Activated T-cell treated with anti-CD3 and anti-CD28 coated beads, Interleukin-2, amount 50 U/mL, for 4 hours (primary cell): ENCODE data around the gene CAPNS1. TPM values are rescaled to one million over a fixed set of nuclear protein-coding genes. Genes with fewer than 3 reads are reported as not detected.

Experiments
- ATAC-seq, 2 donors: fragments of 200-7000 bp; cut with Tn5 transposase; one replicate each; pipeline ENCODE4 v1.10.0; 2021
- DNase-seq: peaks from one replicate; pipeline ENCODE4 v3.0.0-alpha.2; 2020
- H3K27me3 Mint-ChIP-seq: one replicate; pipeline ENCODE4 v1.8.0; 2021; ENCODE audit warnings: low read depth, mixed read lengths
- H3K36me3 Mint-ChIP-seq: one replicate; pipeline ENCODE4 v1.8.0; 2022; ENCODE audit warnings: mixed read lengths; ENCODE audit not compliant: insufficient read depth
- H3K4me1 Mint-ChIP-seq: one replicate; pipeline ENCODE4 v1.8.0; 2021; ENCODE audit warnings: low read depth, mixed read lengths
- H3K4me3 Mint-ChIP-seq: one replicate; pipeline ENCODE4 v1.8.0; 2021; ENCODE audit warnings: mild to moderate bottlenecking, moderate library complexity, mixed read lengths
- H3K9me3 Mint-ChIP-seq: one replicate; pipeline ENCODE4 v1.8.0; 2021; ENCODE audit warnings: mixed read lengths
- total RNA-seq, 3 donors: library from RNA; stranded (reverse); gene quantifications; one replicate each; pipeline ENCODE4 v1.2.1, GENCODE V29; 2021

The CAPNS1 gene
- total RNA-seq, 3 donors from 2014 or later: 287 to 318 (median 313) TPM

GRCh38 chr19:36108684-36109083, 31.2 kb upstream of the CAPNS1 start:
- ATAC-seq (no peak), DNase-seq (no peak)
- Mint-ChIP-seq H3K36me3 (peaks cover 9% of the 10 kb centered on the region), H3K4me3 (no peak overlapping the region), H3K4me1 (peaks cover 8% of the 10 kb centered on the region), H3K27me3 (no peaks in the 10 kb centered on the region), H3K9me3 (no peaks in the 10 kb centered on the region)

GRCh38 chr19:36110487-36111199, 29.2 kb upstream of the CAPNS1 start, which contains the start of gene OVOL3:
Gene OVOL3, plus strand, starts transcription at chr19:36111143. Its CDS starts 60 bp downstream, at chr19:36111203.
- H3K36me3 Mint-ChIP-seq: peaks cover 9% of the 10 kb centered on the region
- no peaks in the 10 kb centered on the region for H3K27me3 Mint-ChIP-seq
- H3K9me3 Mint-ChIP-seq: no peaks in the 10 kb centered on the region
- DNase-seq (no peak), ATAC-seq (no peak)
- peak within 1 kb of the TSS; percentile 62 for H3K4me3 Mint-ChIP-seq
- H3K4me1 Mint-ChIP-seq: peaks cover 10% of the 10 kb centered on the region

- Mint-ChIP-seq H3K27me3 (no peaks in the 10 kb centered on the region), H3K4me3 (no peak overlapping the region), H3K4me1 (peaks cover 12% of the 10 kb centered on the region), H3K36me3 (peaks cover 9% of the 10 kb centered on the region), H3K9me3 (no peaks in the 10 kb centered on the region)
- DNase-seq (no peak), ATAC-seq (no peak)
These were observed 28.7 kb upstream of the CAPNS1 start for GRCh38 chr19:36111200-36111539.

- Mint-ChIP-seq H3K4me1 (peaks cover 21% of the 10 kb centered on the region), H3K27me3 (no peaks in the 10 kb centered on the region), H3K36me3 (peaks cover 11% of the 10 kb centered on the region), H3K9me3 (no peaks in the 10 kb centered on the region), H3K4me3 (peak overlapping the region; percentile 98)
- ATAC-seq (no peak), DNase-seq (no peak)
These were observed 27.2 kb upstream of the CAPNS1 start for GRCh38 chr19:36112678-36113077.

GRCh38 chr19:36113425-36113824, 26.4 kb upstream of the CAPNS1 start:
- H3K4me3 Mint-ChIP-seq: peak overlapping the region; percentile 98
- peaks cover 25% of the 10 kb centered on the region for H3K4me1 Mint-ChIP-seq
- no peaks in the 10 kb centered on the region for H3K9me3 Mint-ChIP-seq
- DNase-seq (no peak), ATAC-seq (no peak)
- no peaks in the 10 kb centered on the region for H3K27me3 Mint-ChIP-seq
- peaks cover 16% of the 10 kb centered on the region for H3K36me3 Mint-ChIP-seq

- peaks cover 25% of the 10 kb centered on the region for H3K4me1 Mint-ChIP-seq
- peak overlapping the region; percentile 98 for H3K4me3 Mint-ChIP-seq
- DNase-seq: no peak
- no peaks in the 10 kb centered on the region for H3K27me3 Mint-ChIP-seq
- H3K9me3 Mint-ChIP-seq: no peaks in the 10 kb centered on the region
- no peak for ATAC-seq
- H3K36me3 Mint-ChIP-seq: peaks cover 16% of the 10 kb centered on the region
These were observed 25.8 kb upstream of the CAPNS1 start for GRCh38 chr19:36113894-36114720.

GRCh38 chr19:36114721-36115452, 25.0 kb upstream of the CAPNS1 start, which contains the start of gene POLR2I:
Gene POLR2I, minus strand, starts transcription at chr19:36114875. Its CDS starts 19 bp downstream, at chr19:36114856.
- no peaks in the 10 kb centered on the region for H3K9me3 Mint-ChIP-seq
- peak; percentile 89 to 90 for ATAC-seq
- DNase-seq: peak; percentile 98
- peak within 1 kb of the TSS; percentile 98 for H3K4me3 Mint-ChIP-seq
- no peaks in the 10 kb centered on the region for H3K27me3 Mint-ChIP-seq
- H3K36me3 Mint-ChIP-seq: peaks cover 19% of the 10 kb centered on the region
- peaks cover 26% of the 10 kb centered on the region for H3K4me1 Mint-ChIP-seq

GRCh38 chr19:36115453-36116343, 24.2 kb upstream of the CAPNS1 start, which contains the start of gene TBCB:
Gene TBCB, plus strand, starts transcription at chr19:36115468. Its CDS starts 93 bp downstream, at chr19:36115561.
- ATAC-seq (peak; percentile 58 to 60), DNase-seq (peak; percentile 91)
- H3K4me3 Mint-ChIP-seq: peak within 1 kb of the TSS; percentile 98
- no peaks in the 10 kb centered on the region for H3K27me3 Mint-ChIP-seq
- H3K4me1 Mint-ChIP-seq: peaks cover 28% of the 10 kb centered on the region
- no peaks in the 10 kb centered on the region for H3K9me3 Mint-ChIP-seq
- peaks cover 23% of the 10 kb centered on the region for H3K36me3 Mint-ChIP-seq

GRCh38 chr19:36116344-36116637, 23.6 kb upstream of the CAPNS1 start:
- no peaks in the 10 kb centered on the region for H3K9me3 Mint-ChIP-seq
- H3K36me3 Mint-ChIP-seq: peaks cover 23% of the 10 kb centered on the region
- H3K4me3 Mint-ChIP-seq: peak overlapping the region; percentile 98
- no peak for ATAC-seq
- no peaks in the 10 kb centered on the region for H3K27me3 Mint-ChIP-seq
- H3K4me1 Mint-ChIP-seq: peaks cover 28% of the 10 kb centered on the region
- DNase-seq: no peak

- no peak for ATAC-seq
- Mint-ChIP-seq H3K36me3 (peaks cover 21% of the 10 kb centered on the region), H3K4me3 (no peak overlapping the region), H3K4me1 (peaks cover 17% of the 10 kb centered on the region), H3K27me3 (no peaks in the 10 kb centered on the region), H3K9me3 (no peaks in the 10 kb centered on the region)
- DNase-seq: no peak
These were observed 19.5 kb upstream of the CAPNS1 start for GRCh38 chr19:36120092-36120983.

GRCh38 chr19:36120984-36121358, 18.9 kb upstream of the CAPNS1 start:
- Mint-ChIP-seq H3K27me3 (no peaks in the 10 kb centered on the region), H3K4me3 (no peak overlapping the region), H3K4me1 (peaks cover 17% of the 10 kb centered on the region), H3K9me3 (no peaks in the 10 kb centered on the region), H3K36me3 (peaks cover 26% of the 10 kb centered on the region)
- ATAC-seq (no peak), DNase-seq (no peak)

- ATAC-seq: no peak
- Mint-ChIP-seq H3K27me3 (no peaks in the 10 kb centered on the region), H3K4me3 (no peak overlapping the region), H3K4me1 (peaks cover 13% of the 10 kb centered on the region), H3K36me3 (peaks cover 24% of the 10 kb centered on the region), H3K9me3 (no peaks in the 10 kb centered on the region)
- no peak for DNase-seq
These were observed 18.3 kb upstream of the CAPNS1 start for GRCh38 chr19:36121486-36122124.
